22Rv1 (cell line): Measurements from ENCODE around the gene PGS1.

Source experiments
- H3K27ac ChIP-seq: fragments of 450-650 bp; 2 replicates; pipeline ENCODE4 v1.5.1; 2017
- CTCF ChIP-seq: fragments of 450-650 bp; IDR thresholded peaks from 2 replicates; pipeline ENCODE4 v1.5.1; 2017; ENCODE audit warnings: mild to moderate bottlenecking
- ZFX ChIP-seq: fragments of 450-650 bp; IDR thresholded peaks from 2 replicates; pipeline ENCODE4 v1.6.1; 2017; ENCODE audit warnings: antibody characterized with exemption, borderline replicate concordance

The PGS1 gene

GRCh38 chr17:78368348-78368747 lies 10.1 kb upstream of the PGS1 start:
- TF ChIP-seq CTCF (no peak), ZFX (no peak)
- H3K27ac ChIP-seq: no peak overlapping the region

GRCh38 chr17:78368854-78369495 lies 9.5 kb upstream of the PGS1 start:
- TF ChIP-seq CTCF (no peak), ZFX (no peak)
- H3K27ac ChIP-seq: no peak overlapping the region

- TF ChIP-seq ZFX (no peak), CTCF (no peak)
- H3K27ac ChIP-seq: no peak overlapping the region
Observed at GRCh38 chr17:78369791-78370381, 8.6 kb upstream of the PGS1 start.

GRCh38 chr17:78371056-78371455 lies 7.4 kb upstream of the PGS1 start:
- no peak overlapping the region for H3K27ac ChIP-seq
- no peak for TF ChIP-seq CTCF
- no peak for TF ChIP-seq ZFX

GRCh38 chr17:78372841-78373240 lies 5.6 kb upstream of the PGS1 start:
- H3K27ac ChIP-seq: no peak overlapping the region

GRCh38 chr17:78374189-78374588 lies 4.3 kb upstream of the PGS1 start:
- no peak for TF ChIP-seq ZFX
- TF ChIP-seq CTCF: no peak
- H3K27ac ChIP-seq: no peak overlapping the region

More at GRCh38 chr17:78372841-78373240, 5.6 kb upstream of the PGS1 start:
- TF ChIP-seq CTCF (no peak), ZFX (no peak)

GRCh38 chr17:78374631-78375274 lies 3.7 kb upstream of the PGS1 start:
- TF ChIP-seq CTCF (no peak), ZFX (no peak)
- H3K27ac ChIP-seq: no peak overlapping the region
